ENCODE data around the gene FAM169A.
"Not testable (repeated sequence)": the region's sequence is repeated elsewhere in the genome, so short reads cannot be mapped to it uniquely, and the experiment has no call there.

The FAM169A gene

DNA sequence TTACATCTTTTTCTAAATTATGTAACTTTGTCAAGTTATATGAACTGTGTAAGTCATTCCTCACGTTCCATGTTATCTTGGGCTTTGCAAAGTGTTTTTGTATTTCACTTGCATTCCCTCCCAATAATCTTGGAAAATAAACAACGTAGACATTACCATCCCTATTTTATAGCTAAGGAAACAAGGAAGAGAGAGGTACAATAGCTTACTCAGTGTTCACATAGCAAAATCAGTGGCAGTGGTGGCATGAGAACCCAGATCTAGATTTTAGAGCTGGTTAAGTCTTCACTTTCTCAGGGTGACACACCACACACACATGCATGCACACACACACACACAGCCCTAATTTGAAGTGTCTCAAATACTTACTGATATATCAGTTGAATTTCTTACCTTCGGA lies 65.0 kb downstream of the FAM169A start:
- no peak for DNase-seq (ENCODE audit: low spot score)

DNA sequence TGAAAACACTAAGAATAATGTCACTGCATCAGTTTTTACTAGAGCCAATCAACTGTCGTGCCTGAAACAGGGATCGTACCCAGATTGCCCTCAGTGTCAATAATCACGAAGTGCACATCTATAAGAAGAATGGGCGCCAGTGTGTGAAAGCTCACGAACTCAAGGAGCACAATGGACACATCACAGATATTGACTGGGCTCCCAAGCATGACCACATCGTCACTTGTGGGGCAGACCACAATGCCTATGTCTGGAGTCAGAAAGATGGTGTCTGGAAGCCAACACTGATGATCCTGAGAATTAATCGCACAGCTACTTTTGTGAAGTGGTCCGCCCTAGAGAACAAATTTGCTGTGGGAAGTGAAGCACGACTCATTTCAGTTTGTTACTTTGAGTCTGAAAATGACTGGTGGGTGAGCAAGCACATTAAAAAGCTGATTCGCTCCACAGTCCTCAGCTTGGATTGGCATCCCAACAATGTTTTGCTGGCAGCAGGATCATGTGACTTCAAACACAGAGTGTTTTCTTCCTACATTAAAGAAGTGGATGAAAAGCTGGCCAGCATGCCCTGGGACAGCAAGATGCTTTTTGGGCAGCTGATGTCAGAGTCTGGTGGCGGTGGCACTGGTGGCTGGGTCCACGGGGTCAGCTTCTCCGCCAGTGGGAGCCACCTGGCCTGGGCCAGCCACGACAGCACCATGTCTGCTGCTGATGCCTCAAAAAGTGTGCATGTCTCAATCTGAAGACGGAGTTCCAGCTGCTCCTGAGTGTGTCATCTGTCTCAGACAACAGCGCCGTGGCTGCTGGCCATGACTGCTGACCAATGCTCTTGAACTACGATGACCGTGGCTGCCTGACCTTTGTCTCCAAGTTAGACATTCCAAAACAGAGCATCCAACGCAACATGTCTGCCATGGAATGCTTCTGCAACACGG lies 66.9 kb downstream of the FAM169A start:
- peak; percentile 44 for DNase-seq (ENCODE audit: low spot score)

DNA sequence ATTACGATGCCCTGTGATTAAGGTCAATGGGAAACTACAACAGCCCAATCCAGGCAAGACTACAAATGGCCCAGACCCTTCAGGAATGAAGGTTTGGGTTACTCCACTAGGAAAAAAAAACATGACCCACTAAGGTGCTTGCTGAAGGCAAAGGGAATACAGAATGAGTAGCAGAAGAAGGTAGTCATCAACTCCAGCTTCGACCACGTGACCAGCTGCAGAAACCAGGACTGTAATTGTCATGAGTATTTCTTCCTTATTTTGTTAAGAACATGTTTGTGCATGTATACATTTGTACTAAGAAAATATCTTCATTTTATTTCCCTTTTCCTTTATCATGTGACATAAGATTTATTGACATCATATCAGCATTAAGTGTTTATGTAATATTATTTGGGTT lies 74.5 kb downstream of the FAM169A start:
- DNase-seq (ENCODE audit: low spot score) = not testable (repeated sequence)

DNA sequence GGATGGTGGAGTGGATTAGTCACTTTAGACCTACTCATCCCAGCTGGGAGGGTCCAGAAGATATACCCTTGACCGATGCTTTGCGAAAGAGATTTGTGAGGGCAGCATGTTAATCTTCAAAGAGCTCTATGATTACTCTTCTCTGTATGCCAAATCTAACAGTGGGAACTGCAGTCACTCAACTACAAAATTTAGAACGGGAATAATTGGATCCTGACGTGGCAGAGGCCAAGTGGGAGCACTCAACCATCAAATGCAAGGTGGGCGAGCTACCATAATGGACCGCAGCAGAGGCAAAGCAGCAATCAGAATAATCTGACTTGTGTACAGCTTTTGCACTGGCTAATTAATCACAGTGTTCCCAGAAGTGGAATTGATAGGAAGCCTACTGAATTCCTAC lies 78.8 kb downstream of the FAM169A start:
- DNase-seq (ENCODE audit: low spot score) = no peak

DNA sequence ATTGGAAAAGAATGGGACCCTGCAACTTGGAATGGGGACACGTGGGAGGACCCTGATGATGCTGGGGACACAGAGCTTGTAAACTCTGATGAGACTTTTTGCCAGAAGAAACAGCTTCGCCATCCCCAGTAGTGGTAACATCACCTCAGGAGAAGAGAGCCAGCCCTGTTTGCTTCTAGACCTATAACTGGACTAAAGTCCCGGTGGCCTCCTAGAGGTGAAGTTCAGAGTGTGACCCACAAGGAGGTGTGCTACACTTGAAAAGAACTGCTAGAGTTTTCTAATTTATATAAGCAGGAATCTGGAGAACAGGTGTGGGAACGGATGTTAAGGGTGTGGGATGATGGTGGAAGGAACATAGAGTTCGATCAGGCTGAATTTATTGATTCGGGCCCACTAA lies 79.3 kb downstream of the FAM169A start:
- no peak for DNase-seq (ENCODE audit: low spot score)

DNA sequence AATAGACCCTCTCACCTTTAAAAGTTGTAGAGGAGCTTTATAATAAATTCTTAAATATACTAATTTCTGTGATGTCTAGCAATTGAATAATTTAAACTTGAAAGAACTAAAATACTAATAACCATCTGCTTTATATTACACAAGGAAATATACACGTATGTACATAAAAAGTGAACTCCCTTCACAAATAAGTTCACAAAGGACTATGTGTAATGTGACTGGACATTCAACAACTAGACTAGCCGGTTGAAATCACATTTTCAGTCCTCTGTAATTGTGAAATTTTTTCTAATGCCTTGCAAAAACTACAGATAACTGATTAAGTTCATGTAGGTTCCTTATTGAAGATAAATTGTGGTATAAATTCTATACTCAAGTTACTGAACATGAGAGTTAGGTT lies 87.6 kb downstream of the FAM169A start:
- DNase-seq (ENCODE audit: low spot score) = no peak

DNA sequence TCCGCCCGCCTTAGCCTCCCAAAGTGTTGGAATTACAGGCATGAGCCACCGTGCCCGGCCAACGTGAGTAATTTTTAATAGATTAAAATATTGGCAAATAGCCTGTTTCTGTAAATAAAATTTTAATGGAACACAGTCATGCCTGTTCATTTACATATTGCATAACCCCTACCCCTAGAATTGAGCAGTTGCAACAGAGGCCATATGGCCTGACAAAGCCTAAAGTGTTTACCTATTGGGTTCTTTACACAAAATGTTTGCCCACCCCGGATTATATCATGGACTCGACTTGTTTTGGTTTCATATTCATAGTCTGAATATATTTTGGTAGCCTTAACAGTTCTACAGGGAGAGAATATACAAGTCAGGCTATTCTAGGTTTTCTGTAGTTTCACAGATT lies 93.8 kb downstream of the FAM169A start:
- DNase-seq (ENCODE audit: low spot score) = no peak

DNA sequence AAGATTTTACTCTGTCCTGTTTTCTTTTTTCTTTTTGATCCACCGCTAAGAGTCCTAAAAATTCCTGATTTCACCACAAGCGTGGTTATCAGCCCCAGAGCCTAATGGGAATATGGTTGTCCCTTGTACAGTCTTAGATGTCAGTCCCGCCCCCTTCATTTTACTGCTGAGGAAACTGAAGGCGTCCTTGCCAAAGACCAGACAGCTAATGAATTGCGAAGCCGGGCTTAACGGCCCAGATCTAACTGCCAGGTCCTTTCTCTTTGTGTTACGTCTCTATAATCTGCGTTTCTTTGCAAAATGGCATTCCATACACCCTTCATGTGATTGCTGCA lies 98.6 kb downstream of the FAM169A start:
- DNase-seq (ENCODE audit: low spot score) = peak; percentile 79

DNA sequence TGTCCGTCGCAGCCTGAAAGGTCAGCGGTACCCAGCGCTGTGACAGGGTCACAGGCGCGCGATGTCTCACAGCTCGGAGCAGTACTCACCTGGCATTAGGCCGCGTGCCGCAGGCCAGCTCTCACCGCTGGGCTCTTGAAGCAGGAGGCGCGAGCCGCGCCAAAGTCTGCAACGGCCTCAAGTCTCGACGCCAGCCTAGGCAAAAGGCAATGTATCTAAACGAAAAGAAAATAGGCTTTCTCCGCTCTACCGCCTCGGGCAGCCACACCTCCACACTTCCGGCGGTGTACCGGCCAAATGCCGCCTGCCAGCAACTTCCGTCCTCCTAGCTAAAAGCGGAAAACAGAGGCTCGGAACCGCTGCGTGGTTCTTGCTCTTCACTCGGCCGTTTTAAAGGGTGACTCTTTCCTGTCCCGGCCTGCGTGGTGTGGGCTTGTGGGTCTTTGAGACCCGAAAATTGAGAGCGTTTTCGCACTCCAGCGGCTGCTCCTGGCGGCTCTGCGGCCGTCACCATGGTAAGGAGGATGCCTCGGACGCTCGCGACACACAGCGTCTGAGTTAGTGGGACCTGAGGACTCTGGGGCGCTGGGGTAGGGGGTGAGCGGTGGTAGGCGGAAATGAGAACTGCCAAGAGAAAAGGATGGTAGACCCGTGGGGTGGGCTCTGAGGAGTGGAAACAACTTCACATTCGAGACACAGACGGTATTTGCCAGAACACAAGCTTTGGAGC lies 99.2 kb downstream of the FAM169A start, which contains the start of the genes GFM2 and NSA2:
GFM2 (minus strand) TSS at position 269 of the 730 bp plus-strand sequence. CDS start 3,375 bp downstream, outside the sequence.
NSA2 (plus strand) TSS at position 401 of the 730 bp plus-strand sequence; CDS start at position 513, 112 bp downstream.
- DNase-seq (ENCODE audit: low spot score) = peak; percentile 94

DNA sequence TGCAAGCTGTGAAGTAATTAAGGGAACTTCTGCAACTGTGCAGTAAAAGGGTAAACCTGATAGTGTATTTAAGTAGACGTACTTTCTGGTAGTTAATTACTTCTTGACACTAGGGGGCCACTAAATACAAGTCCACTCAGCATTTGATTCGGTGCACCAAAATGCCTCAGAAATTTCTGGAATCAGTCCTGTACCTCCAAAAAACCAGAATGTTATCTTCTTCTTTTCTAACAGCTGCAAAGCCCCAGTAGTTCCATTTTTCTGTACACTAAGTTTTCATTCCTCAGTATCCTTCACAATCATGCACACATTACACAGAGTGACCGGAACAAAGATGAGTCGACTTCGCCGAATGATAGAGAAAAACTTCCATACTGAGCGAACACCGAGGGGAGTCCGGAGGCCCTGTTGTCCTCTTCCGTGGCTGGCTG lies 99.8 kb downstream of the FAM169A start:
- peak; percentile 81 for DNase-seq (ENCODE audit: low spot score)

DNA sequence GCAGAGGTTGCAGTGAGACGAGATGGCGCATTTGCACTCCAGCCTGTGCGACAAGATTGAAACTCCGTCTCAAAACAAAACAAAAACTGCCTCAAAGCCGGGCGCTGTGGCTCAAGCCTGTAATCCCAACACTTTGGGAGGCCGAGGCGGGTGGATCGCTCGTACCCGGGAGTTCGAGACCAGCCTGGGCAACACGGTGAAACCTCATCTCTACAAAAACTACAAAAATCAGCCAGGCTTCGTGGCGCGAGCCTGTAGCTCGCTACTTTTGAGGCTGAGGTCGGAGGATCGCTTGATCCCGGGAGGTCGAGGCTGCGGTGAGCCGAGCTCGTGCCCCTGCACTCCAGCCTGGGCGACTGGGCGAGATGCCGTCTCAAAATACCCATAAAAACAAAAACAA lies 100.3 kb downstream of the FAM169A start:
- no peak for DNase-seq (ENCODE audit: low spot score)

DNA sequence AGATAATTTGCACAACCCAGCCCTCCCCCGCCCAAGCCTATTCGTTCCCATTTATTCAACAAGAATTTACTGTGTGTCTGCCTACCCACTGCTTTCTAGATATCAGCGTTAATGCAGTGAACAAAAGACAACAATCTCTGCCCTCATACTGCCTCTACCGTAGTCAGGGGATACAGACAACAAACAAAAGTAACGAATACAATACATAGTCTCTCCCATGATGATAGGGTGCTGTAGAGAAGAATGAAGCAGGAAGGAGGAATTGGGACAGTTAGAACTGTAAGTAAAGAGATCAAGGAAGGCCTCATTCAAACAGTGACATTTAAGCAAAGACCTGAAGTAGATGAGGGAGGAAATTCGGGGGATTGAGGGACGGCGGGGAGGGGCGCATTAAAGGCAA lies 101.0 kb downstream of the FAM169A start:
- DNase-seq (ENCODE audit: low spot score) = peak; percentile 38

DNA sequence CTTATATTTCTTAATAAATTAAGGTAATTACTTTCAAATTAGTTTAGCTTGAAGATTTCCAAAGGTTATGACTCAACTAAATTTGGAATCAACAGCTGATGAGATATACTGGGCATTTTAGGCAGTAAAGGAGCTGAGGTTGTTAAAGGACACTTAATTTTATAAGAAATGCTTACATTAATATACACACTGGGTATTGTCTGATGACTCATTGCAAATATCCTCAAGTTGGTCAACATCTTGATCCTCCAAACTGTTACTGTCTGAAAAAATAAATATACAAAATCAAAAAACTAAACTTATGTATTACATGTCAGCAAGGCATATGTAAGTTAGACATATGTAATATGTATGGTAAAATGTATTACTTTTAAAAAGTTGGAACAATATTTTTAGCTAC lies 102.7 kb downstream of the FAM169A start:
- DNase-seq (ENCODE audit: low spot score) = no peak

DNA sequence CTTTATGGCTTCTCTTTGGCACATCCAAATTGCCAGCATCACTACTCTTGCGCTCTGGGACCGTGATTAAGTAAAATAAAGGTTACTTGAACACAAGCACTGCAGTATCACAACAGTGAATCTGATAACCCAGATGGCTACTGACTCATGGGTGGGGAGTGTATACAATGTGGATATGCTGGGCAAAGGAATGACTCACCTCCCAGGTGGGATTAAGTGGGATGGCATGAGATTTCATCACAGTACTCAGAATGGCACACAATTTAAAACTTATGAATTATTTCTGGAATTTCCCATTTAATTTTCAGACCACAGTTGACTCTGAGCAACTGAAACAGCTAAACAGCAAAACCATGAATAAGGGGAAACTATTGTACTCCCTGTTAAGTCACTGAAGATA lies 103.6 kb downstream of the FAM169A start:
- DNase-seq (ENCODE audit: low spot score) = peak; percentile 84

DNA sequence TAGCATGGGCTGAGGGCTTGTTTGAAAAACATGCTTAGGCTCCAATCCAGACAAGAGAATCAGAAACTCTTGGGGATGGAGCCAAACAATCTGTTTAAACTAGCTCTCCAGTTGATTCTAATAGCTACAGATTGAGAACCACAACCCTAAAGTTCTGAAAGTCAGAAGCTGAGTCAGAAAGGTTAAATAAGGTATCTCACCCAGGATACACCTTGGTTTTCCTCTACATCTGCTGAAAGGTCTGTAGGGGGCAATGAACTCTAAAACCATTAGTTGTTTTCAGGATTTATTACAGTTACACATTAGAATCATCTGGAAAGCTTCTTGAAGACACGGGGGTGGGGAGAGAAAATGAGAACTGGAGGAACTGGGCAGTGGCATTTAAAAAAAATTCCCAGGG lies 104.9 kb downstream of the FAM169A start:
- DNase-seq (ENCODE audit: low spot score) = no peak

DNA sequence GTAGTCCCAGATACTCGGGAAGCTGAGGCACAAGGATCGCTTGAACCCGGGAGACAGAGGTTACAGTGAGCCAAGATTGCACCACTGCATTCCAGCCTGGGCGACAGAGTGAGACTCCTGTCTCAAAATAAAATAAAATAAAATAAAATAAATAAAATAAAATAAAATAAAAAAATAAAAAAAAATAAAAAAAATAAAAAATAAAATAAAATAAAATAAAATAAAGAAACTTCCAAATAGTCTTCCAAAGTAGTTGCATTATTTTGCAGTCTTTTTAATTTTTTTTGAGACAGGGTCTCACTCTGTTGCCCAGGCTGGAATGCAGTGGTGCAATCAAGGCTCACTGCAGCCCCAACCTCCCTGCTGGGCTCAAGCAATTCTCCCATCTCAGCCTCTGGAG lies 117.4 kb downstream of the FAM169A start:
- not testable (repeated sequence) for DNase-seq (ENCODE audit: low spot score)

DNA sequence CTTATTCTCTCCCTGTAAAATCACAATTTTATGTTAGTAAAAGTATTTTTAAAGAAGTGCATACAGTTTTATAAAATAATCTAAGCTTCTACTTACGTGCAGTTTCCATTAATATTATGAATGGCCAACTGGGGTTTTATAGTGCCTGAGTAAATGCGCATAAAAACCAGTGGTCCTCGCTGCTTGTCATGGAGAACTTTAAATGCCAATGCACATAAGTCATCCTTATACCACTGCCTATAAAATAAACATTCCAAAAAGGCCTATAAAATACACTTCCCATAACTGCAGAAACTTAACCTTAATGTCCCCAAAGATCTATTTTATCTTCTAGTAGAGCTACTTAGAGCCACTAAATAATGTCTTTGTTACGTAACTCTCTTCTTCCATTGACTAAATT lies 127.8 kb downstream of the FAM169A start:
- DNase-seq (ENCODE audit: low spot score) = no peak

DNA sequence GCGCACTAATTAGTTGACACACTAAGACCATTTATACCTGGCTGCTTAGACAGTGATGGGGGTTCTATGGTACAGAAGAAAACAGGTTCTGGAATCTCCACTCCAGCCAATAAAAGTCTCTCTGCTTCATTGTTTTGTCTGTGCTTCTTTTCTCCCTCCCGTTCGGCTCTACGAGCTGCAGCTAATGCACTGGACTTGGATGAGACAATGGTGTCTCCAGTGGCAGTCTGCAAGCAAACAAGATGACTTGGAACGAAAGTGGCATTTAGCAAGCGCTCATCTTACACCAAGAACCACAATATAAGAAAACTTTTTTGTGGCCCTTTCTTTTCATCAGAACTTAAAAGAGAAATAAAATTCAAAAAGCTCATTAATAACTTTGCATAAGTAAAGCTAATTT lies 129.4 kb downstream of the FAM169A start:
- no peak for DNase-seq (ENCODE audit: low spot score)
